Liver (tissue), 3 donors: ENCODE results near the gene ZNF446.

Experiments
- CTCF ChIP-seq: fragments of 150-350 bp; IDR thresholded peaks from 2 replicates; pipeline ENCODE4 v1.5.1; 2017; ENCODE audit warnings: improper control_type of control experiment, low read depth, low read length; ENCODE audit not compliant: missing input control
- FOXA1 ChIP-seq: IDR thresholded peaks from 2 replicates; pipeline ENCODE4 v1.6.1; 2016; ENCODE audit warnings: antibody characterized with exemption
- MAX ChIP-seq: IDR thresholded peaks from 2 replicates; pipeline ENCODE4 v1.6.1; 2016; ENCODE audit warnings: antibody characterized with exemption
- RAD21 ChIP-seq, 2 donors: IDR thresholded peaks; 2 replicates each; pipeline ENCODE4 v1.6.1; 2016; ENCODE audit warnings: antibody characterized with exemption in 2 of 2, mild to moderate bottlenecking in 2 of 2
- TAF1 ChIP-seq: conservative IDR thresholded peaks from 2 replicates; pipeline ENCODE4 v1.6.1; 2016; ENCODE audit warnings: antibody characterized with exemption, mild to moderate bottlenecking
- TF ChIP-seq, protein P1 (sequence below): IDR thresholded peaks from 2 replicates; pipeline ENCODE4 v1.6.1; 2016; ENCODE audit warnings: antibody characterized with exemption
- TF ChIP-seq, protein P2 (sequence below): IDR thresholded peaks from 2 replicates; pipeline ENCODE4 v1.6.1; 2016; ENCODE audit warnings: antibody characterized with exemption, mild to moderate bottlenecking
- TF ChIP-seq, protein P3 (sequence below): IDR thresholded peaks from 2 replicates; pipeline ENCODE4 v1.6.1; 2016; ENCODE audit warnings: antibody characterized with exemption
- donor health status: healthy.
- donor health status: healthy.

GRCh38 chr19:58522709-58523108, 46.6 kb downstream of the ZNF446 start:
- TF ChIP-seq RAD21 (IDR thresholded peaks at IDR 0.05) = no peak
- TF ChIP-seq CTCF = no peak
- TF ChIP-seq, protein P1, sequence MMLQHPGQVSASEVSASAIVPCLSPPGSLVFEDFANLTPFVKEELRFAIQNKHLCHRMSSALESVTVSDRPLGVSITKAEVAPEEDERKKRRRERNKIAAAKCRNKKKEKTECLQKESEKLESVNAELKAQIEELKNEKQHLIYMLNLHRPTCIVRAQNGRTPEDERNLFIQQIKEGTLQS = no peak
- TF ChIP-seq, protein P2, sequence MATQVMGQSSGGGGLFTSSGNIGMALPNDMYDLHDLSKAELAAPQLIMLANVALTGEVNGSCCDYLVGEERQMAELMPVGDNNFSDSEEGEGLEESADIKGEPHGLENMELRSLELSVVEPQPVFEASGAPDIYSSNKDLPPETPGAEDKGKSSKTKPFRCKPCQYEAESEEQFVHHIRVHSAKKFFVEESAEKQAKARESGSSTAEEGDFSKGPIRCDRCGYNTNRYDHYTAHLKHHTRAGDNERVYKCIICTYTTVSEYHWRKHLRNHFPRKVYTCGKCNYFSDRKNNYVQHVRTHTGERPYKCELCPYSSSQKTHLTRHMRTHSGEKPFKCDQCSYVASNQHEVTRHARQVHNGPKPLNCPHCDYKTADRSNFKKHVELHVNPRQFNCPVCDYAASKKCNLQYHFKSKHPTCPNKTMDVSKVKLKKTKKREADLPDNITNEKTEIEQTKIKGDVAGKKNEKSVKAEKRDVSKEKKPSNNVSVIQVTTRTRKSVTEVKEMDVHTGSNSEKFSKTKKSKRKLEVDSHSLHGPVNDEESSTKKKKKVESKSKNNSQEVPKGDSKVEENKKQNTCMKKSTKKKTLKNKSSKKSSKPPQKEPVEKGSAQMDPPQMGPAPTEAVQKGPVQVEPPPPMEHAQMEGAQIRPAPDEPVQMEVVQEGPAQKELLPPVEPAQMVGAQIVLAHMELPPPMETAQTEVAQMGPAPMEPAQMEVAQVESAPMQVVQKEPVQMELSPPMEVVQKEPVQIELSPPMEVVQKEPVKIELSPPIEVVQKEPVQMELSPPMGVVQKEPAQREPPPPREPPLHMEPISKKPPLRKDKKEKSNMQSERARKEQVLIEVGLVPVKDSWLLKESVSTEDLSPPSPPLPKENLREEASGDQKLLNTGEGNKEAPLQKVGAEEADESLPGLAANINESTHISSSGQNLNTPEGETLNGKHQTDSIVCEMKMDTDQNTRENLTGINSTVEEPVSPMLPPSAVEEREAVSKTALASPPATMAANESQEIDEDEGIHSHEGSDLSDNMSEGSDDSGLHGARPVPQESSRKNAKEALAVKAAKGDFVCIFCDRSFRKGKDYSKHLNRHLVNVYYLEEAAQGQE = no peak
- no peak for TF ChIP-seq MAX
- TF ChIP-seq TAF1 = no peak
- no peak for TF ChIP-seq FOXA1
- TF ChIP-seq, protein P3, sequence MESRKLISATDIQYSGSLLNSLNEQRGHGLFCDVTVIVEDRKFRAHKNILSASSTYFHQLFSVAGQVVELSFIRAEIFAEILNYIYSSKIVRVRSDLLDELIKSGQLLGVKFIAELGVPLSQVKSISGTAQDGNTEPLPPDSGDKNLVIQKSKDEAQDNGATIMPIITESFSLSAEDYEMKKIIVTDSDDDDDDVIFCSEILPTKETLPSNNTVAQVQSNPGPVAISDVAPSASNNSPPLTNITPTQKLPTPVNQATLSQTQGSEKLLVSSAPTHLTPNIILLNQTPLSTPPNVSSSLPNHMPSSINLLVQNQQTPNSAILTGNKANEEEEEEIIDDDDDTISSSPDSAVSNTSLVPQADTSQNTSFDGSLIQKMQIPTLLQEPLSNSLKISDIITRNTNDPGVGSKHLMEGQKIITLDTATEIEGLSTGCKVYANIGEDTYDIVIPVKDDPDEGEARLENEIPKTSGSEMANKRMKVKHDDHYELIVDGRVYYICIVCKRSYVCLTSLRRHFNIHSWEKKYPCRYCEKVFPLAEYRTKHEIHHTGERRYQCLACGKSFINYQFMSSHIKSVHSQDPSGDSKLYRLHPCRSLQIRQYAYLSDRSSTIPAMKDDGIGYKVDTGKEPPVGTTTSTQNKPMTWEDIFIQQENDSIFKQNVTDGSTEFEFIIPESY = no peak
